Measurements from ENCODE around the gene SPINK8.

The SPINK8 gene

GRCh38 chr3:48356419-48356818 lies 23.0 kb upstream of the SPINK8 start:
- H2AFZ ChIP-seq (ENCODE audit: low read length) = no peak overlapping the region

GRCh38 chr3:48353987-48354386 lies 20.5 kb upstream of the SPINK8 start:
- Histone ChIP-seq H3K4me3 (ENCODE audit: low read depth, low read length, poor library complexity, severe bottlenecking) (no peak overlapping the region), H3F3A (ENCODE audit: insufficient read depth, low read length) (no peaks in the 10 kb centered on the region), H4K20me1 (ENCODE audit: insufficient read depth, low read length) (no peaks in the 10 kb centered on the region), H3K4me2 (ENCODE audit: low read length) (no peak overlapping the region), H2AFZ (ENCODE audit: low read length) (no peak overlapping the region), H3K79me2 (ENCODE audit: insufficient read depth, low read length) (no peaks in the 10 kb centered on the region), H3K4me1 (ENCODE audit: insufficient read depth, low read length, severe bottlenecking) (no peaks in the 10 kb centered on the region), H3K36me3 (ENCODE audit: insufficient read depth, low read length) (no peaks in the 10 kb centered on the region), H3K27me3 (ENCODE audit: insufficient read depth, low read length) (0 out of 2 replicates have a peak, but pooled peaks cover 13% of the 10 kb centered on the region), H3K9me2 (ENCODE audit: low read depth, low read length) (no peaks in the 10 kb centered on the region), H3K27ac (ENCODE audit: low read depth, low read length, poor library complexity, severe bottlenecking) (no peak overlapping the region), H3K9me3 (ENCODE audit: low read length) (peaks cover 10% of the 10 kb centered on the region; the same call in 1 of the 2 replicates), H3K9ac (ENCODE audit: low read length) (no peak overlapping the region)
- TF ChIP-seq CTCF (IDR thresholded peaks at IDR 0.05; ENCODE audit: low read length) (no peak), EZH2 (IDR thresholded peaks at IDR 0.05; ENCODE audit: borderline replicate concordance, low read length) (no peak)

More at GRCh38 chr3:48356419-48356818, 23.0 kb upstream of the SPINK8 start:
- Histone ChIP-seq H3K4me2 (ENCODE audit: low read length) (no peak overlapping the region), H3K9me2 (ENCODE audit: low read depth, low read length) (no peaks in the 10 kb centered on the region), H3F3A (ENCODE audit: insufficient read depth, low read length) (no peaks in the 10 kb centered on the region), H3K9me3 (ENCODE audit: low read length) (peaks cover 10% of the 10 kb centered on the region; the same call in 1 of the 2 replicates), H3K4me3 (ENCODE audit: low read depth, low read length, poor library complexity, severe bottlenecking) (no peak overlapping the region), H3K27me3 (ENCODE audit: insufficient read depth, low read length) (0 out of 2 replicates have a peak, but pooled peaks cover 10% of the 10 kb centered on the region), H3K36me3 (ENCODE audit: insufficient read depth, low read length) (no peaks in the 10 kb centered on the region), H4K20me1 (ENCODE audit: insufficient read depth, low read length) (no peaks in the 10 kb centered on the region), H3K27ac (ENCODE audit: low read depth, low read length, poor library complexity, severe bottlenecking) (no peak overlapping the region), H3K79me2 (ENCODE audit: insufficient read depth, low read length) (no peaks in the 10 kb centered on the region), H3K4me1 (ENCODE audit: insufficient read depth, low read length, severe bottlenecking) (no peaks in the 10 kb centered on the region), H3K9ac (ENCODE audit: low read length) (no peak overlapping the region)
- TF ChIP-seq EZH2 (IDR thresholded peaks at IDR 0.05; ENCODE audit: borderline replicate concordance, low read length) = no peak
- no peak for TF ChIP-seq CTCF (IDR thresholded peaks at IDR 0.05; ENCODE audit: low read length)

- Histone ChIP-seq H3K4me3 (ENCODE audit: low read depth, low read length, poor library complexity, severe bottlenecking) (no peak overlapping the region), H3K27me3 (ENCODE audit: insufficient read depth, low read length) (0 out of 2 replicates have a peak, but pooled peaks cover 9% of the 10 kb centered on the region), H4K20me1 (ENCODE audit: insufficient read depth, low read length) (no peaks in the 10 kb centered on the region), H3K9me2 (ENCODE audit: low read depth, low read length) (no peaks in the 10 kb centered on the region), H3K27ac (ENCODE audit: low read depth, low read length, poor library complexity, severe bottlenecking) (no peak overlapping the region), H3K36me3 (ENCODE audit: insufficient read depth, low read length) (no peaks in the 10 kb centered on the region), H3K9me3 (ENCODE audit: low read length) (peaks cover 10% of the 10 kb centered on the region; the same call in 1 of the 2 replicates), H2AFZ (ENCODE audit: low read length) (no peak overlapping the region), H3K4me1 (ENCODE audit: insufficient read depth, low read length, severe bottlenecking) (no peaks in the 10 kb centered on the region), H3K4me2 (ENCODE audit: low read length) (no peak overlapping the region), H3F3A (ENCODE audit: insufficient read depth, low read length) (no peaks in the 10 kb centered on the region), H3K9ac (ENCODE audit: low read length) (no peak overlapping the region), H3K79me2 (ENCODE audit: insufficient read depth, low read length) (no peaks in the 10 kb centered on the region)
- TF ChIP-seq CTCF (IDR thresholded peaks at IDR 0.05; ENCODE audit: low read length) = no peak
Observed at GRCh38 chr3:48352546-48352945, 19.1 kb upstream of the SPINK8 start.

Data from OCI-LY1 (cell line).